ENCODE data around the gene LRRC46.

LRRC46 gene

GRCh38 chr17:47830396-47831002 is 971 bp upstream of the LRRC46 start:
- no peak for DNase-seq (ENCODE audit: low read depth)
- no peak for TF ChIP-seq CTCF (IDR thresholded peaks at IDR 0.05; ENCODE audit: low read depth, low read length)
- H3K4me3 ChIP-seq (ENCODE audit: low read depth, low read length) = peak overlapping the region; percentile 99

GRCh38 chr17:47831934-47832327 is 461 bp downstream of the LRRC46 start:
- H3K4me3 ChIP-seq (ENCODE audit: low read depth, low read length) = peak overlapping the region; percentile 99
- peak; percentile 32 for DNase-seq (ENCODE audit: low read depth)
- TF ChIP-seq MAX (IDR thresholded peaks at IDR 0.05; ENCODE audit: low read depth, low read length) = no peak
- no peak for TF ChIP-seq POLR2A (IDR thresholded peaks at IDR 0.05; ENCODE audit: extremely low read depth, insufficient read length)
- no peak for TF ChIP-seq CTCF (IDR thresholded peaks at IDR 0.05; ENCODE audit: low read depth, low read length)
- TF ChIP-seq MYC (IDR thresholded peaks at IDR 0.05; ENCODE audit: low read depth, low read length) = no peak

- no peak overlapping the region for H3K4me3 ChIP-seq (ENCODE audit: low read depth, low read length)
- DNase-seq (ENCODE audit: low read depth) = no peak
- TF ChIP-seq CTCF (IDR thresholded peaks at IDR 0.05; ENCODE audit: low read depth, low read length) = no peak
Measured at GRCh38 chr17:47834756-47835155, 3.3 kb downstream of the LRRC46 start.

- TF ChIP-seq CTCF (IDR thresholded peaks at IDR 0.05; ENCODE audit: low read depth, low read length) = no peak
- TF ChIP-seq MYC (IDR thresholded peaks at IDR 0.05; ENCODE audit: low read depth, low read length) = no peak
- TF ChIP-seq MAX (IDR thresholded peaks at IDR 0.05; ENCODE audit: low read depth, low read length) = no peak
- no peak for TF ChIP-seq POLR2A (IDR thresholded peaks at IDR 0.05; ENCODE audit: extremely low read depth, insufficient read length)
- H3K4me3 ChIP-seq (ENCODE audit: low read depth, low read length) = no peak overlapping the region
- no peak for DNase-seq (ENCODE audit: low read depth)
Measured at GRCh38 chr17:47836601-47837000, 5.1 kb downstream of the LRRC46 start.

GRCh38 chr17:47837401-47838039 is 6.0 kb downstream of the LRRC46 start:
- no peak for DNase-seq (ENCODE audit: low read depth)
- H3K4me3 ChIP-seq (ENCODE audit: low read depth, low read length) = no peak overlapping the region
- TF ChIP-seq POLR2A (IDR thresholded peaks at IDR 0.05; ENCODE audit: extremely low read depth, insufficient read length) (no peak), MYC (IDR thresholded peaks at IDR 0.05; ENCODE audit: low read depth, low read length) (no peak), MAX (IDR thresholded peaks at IDR 0.05; ENCODE audit: low read depth, low read length) (no peak), CTCF (IDR thresholded peaks at IDR 0.05; ENCODE audit: low read depth, low read length) (no peak)

- no peak for DNase-seq (ENCODE audit: low read depth)
- no peak for TF ChIP-seq MYC (IDR thresholded peaks at IDR 0.05; ENCODE audit: low read depth, low read length)
- H3K4me3 ChIP-seq (ENCODE audit: low read depth, low read length) = no peak overlapping the region
Measured at GRCh38 chr17:47838636-47839035, 7.2 kb downstream of the LRRC46 start.

Data from NB4 (cell line).